GM21786 (cell line): Measurements from ENCODE around the gene NTSR2.

ENCODE experiments used
- ATAC-seq: cut with Tn5 transposase; IDR thresholded peaks from one replicate; pipeline ENCODE4 v1.9.1; 2021; ENCODE audit not compliant: unreplicated experiment

NTSR2 gene

DNA sequence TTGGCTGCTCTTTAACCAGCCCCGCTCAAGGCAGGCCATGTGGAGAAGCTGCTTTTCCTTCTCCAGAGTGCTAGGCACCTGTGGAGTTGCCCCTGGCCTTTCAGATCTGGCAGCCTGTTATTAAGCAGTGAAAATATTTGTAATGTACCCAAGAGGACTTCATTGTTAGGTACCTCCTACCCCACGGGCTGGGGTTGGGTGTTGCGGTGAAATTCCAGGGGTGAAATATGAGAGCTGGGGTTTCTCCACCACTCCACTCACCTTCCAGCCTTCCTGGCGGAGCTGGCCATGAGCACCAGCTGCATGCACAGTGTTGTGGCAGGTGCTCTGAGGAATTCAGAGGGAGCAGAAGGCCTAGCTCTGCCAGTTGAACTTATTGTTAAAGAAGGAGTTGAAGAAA lies 39.1 kb downstream of the NTSR2 start:
- ATAC-seq, result no peak

- no peak for ATAC-seq
These were observed 40.1 kb downstream of the NTSR2 start for GRCh38 chr2:11629851-11630250.

DNA sequence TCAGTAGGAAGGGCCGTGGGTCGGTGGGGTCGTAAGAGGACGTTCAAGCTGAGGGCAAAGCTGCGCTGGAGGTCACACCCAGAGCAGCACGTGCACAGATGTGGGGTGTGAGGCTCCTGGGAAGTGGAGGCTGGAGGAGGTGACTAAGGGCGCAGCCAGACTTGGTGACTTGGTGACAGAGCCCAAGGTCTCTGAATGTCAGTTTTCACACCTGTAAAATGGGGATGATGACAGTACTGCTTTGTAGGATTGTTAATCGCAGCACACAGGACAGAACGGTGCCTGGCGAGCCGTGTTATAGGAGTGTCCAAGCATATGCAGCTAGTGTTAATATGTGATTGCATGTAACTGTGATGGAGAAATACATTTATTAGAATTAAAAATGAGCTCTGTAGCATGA lies 40.8 kb downstream of the NTSR2 start:
- ATAC-seq, result no peak

GRCh38 chr2:11628675-11629074 lies 41.3 kb downstream of the NTSR2 start:
- ATAC-seq, result no peak

DNA sequence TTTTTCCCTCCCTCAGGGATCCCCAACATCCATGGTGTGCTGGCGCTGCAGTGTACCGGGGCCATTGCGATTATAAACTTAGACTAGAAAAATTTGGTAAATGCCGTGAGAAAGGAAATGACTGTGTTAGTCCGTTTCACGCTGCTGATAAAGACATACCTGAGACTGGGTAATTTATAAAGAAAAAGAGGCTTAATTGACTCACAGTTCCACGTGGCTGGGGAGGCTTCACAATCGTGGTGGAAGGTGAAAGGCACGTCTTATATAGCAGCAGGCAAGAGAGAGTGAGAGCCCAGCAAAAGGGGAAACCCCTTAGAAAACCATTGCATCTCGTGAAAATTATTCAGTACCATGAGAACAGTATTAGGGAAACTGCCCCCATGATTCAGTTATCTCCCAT lies 44.3 kb downstream of the NTSR2 start:
- no peak for ATAC-seq

- no peak for ATAC-seq
These were observed 45.1 kb downstream of the NTSR2 start for GRCh38 chr2:11624893-11625292.

DNA sequence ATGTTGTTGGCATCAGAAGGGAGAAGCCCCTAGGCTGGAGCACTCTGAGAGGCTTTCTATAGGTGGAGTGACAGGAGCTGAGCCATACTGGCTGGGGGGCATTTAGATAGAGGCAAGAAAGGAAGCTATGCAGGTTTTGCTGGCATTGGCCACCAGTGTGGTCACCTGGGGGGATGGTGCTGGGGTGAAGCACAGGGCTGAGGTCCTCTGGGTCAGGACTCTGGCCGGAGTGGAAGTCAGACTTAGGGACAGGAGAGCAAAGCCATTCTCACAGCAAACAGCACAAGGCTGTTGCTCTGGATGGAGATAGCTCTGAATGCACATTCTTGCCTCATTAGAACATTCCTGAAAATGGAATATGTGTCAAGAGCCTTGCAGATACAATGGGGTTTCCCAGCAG lies 47.4 kb downstream of the NTSR2 start:
- no peak for ATAC-seq

- no peak for ATAC-seq
These were observed 48.6 kb downstream of the NTSR2 start for GRCh38 chr2:11621410-11621809.

- ATAC-seq, result no peak
These were observed 51.3 kb downstream of the NTSR2 start for GRCh38 chr2:11618708-11619062.

DNA sequence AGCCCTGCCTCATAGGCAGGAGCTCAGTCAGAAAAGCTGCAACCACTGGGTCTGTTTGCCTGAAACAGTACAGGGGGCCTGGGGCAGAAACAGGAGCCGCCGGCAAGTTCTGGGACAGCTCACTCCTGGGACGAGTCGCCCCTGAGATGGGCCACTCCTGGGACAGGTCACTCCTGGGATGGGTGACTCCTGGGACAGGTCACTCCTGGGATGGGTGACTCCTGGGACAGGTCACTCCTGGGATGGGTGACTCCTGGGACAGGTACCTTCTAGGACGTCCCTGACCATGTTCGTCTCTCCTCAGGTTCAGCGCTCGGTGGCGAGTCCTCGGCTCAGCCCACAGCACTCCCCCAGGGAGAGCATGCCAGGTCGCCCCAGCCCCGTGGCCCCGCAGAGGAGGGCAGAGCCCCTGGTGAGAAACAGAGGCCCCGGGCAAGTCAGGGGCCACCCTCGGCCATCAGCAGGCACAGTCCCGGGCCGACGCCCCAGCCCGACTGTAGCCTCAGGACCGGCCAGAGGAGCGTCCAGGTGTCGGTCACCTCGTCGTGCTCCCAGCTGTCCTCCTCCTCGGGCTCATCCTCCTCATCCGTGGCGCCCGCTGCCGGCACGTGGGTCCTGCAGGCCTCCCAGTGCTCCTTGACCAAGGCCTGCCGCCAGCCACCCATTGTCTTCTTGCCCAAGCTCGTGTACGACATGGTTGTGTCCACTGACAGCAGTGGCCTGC lies 51.8 kb downstream of the NTSR2 start:
- no peak for ATAC-seq

- ATAC-seq, result no peak
These were observed 52.5 kb downstream of the NTSR2 start for GRCh38 chr2:11617527-11617926.

GRCh38 chr2:11616851-11617415 lies 53.1 kb downstream of the NTSR2 start:
- ATAC-seq, result no peak

DNA sequence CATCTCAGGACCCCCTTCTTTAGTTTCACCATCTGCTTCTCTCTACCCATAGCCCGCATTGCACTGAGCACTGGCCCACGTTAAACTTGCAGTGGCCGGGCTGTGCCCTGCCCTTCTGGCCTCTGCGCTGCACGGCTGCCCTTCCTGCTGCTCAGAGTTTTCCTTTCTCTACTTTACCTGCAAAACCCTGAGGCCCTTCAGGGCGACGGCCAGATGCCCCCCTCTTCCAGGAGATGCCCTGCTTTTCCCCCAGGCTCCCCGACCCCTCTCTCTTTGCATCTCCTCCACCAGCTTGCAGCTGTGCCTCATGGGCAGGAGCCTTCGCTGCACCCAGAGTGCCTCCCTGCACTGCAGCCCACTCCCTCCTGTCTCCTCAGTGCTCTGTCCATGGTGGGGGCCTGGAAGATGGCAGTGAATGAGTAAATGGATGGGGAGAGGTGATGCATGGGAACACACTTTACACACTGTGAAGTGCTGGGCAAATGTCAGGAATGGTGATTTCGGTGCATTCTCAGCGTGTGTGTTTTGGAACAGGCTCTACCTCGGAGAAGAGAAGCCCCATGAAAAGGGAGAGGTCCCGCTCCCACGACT lies 53.8 kb downstream of the NTSR2 start:
- ATAC-seq, result no peak

GRCh38 chr2:11615209-11615608 lies 54.8 kb downstream of the NTSR2 start:
- ATAC-seq, result no peak

DNA sequence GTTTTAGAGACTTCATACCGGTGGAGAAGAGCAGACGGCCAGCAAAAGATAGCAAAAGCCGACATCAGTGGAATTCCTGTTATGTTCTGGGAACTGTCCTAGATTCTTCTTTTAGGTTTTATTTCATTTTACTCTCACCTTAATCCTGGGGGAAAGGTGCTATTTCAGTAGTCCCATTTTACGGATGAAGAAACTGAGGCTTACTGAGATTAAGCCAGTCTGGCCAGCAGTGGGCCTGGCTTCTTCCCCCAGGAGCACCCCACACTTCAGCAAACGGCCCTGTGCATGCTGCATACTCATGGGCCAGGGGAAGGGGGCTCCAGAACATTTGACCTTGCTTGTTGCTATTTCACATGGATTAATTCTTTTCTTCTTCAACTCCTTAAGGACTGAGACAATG lies 56.7 kb downstream of the NTSR2 start:
- no peak for ATAC-seq

- ATAC-seq, result no peak
These were observed 57.3 kb downstream of the NTSR2 start for GRCh38 chr2:11612553-11613215.

GRCh38 chr2:11611251-11611650 lies 58.7 kb downstream of the NTSR2 start:
- no peak for ATAC-seq

DNA sequence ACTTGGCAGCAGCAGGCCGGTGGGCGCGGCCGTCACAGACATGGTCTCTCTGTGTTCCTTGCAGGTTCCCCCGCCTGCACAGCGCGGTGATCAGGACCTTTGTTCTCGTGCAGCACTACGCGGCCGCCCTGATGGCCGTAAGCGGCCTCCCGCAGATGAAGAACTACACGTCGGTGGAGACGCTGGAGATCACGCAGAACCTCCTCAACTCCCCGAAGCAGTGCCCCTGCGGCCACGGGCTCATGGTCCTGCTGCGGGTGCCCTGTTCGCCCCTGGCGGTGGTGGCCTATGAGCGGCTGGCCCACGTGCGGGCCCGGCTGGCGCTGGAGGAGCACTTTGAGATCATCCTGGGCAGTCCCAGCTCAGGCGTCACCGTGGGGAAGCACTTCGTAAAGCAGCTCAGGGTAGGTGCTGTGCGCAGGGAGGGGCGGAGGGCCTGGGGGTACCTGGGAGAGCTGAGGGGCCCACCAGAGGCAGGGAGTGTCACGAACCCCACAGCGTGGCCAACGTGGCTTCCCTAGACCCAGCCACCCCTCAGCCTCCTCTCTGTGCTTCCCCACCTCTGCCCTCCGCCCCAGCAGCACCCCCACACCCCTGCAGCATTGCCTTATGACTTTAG lies 59.3 kb downstream of the NTSR2 start:
- ATAC-seq, result no peak
